Measurements from ENCODE around the gene ALDH18A1. TPM values are rescaled to one million over a fixed set of nuclear protein-coding genes. Genes with fewer than 3 reads are reported as not detected.

Gene ALDH18A1
- total and polyA plus RNA-seq, 2 of the 8 experiments (the other 6 are each of a cell fraction or from before 2014, with no cell fraction given): 59.6 to 128 TPM

DNA sequence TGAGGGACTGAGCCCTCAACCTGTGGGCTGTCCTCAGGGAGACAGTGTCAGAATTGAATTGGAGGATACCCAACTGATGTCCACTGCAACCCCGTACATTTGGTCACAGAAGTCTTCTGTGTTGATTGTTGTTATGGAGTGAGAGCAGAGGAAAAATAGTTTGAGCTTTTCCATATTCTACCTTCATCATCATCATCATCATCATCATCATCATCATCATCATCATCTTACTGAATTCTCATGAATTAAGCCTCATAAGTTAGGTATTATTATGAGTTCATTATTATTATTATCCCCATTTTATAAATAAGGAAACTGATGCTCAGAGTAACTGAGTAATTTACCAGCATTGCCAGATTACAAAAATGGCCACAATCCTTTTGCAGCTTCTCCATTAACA, 8.4 kb downstream of the ALDH18A1 start (continued):
- no peak for TF ChIP-seq CHD7 (IDR thresholded peaks at IDR 0.05; ENCODE audit: insufficient replicate concordance, low read length)

All from H1 (cell line).